Keratinocyte (primary cell): ENCODE measurements around the gene BLTP1. TPM values are rescaled to one million over a fixed set of nuclear protein-coding genes. Genes with fewer than 3 reads are reported as not detected.

Source experiments
- DNase-seq: peaks from one replicate; pipeline ENCODE4 v3.0.0-alpha.2; 2011; ENCODE audit warnings: low read depth, missing footprints, low spot score
- FAIRE-seq: peaks from 2 replicates; lab custom pipeline; 2011; peaks lifted over from hg19 to GRCh38; lab: Jason Lieb, UNC
- H2AFZ ChIP-seq: 2 replicates; pipeline ENCODE4 v1.6.0; 2012; ENCODE audit warnings: low read length, control low read depth, inconsistent platforms; ENCODE audit not compliant: control insufficient read depth
- H3K27ac ChIP-seq: 2 replicates; pipeline ENCODE4 v1.5.1; 2011; ENCODE audit warnings: low read length; ENCODE audit not compliant: control insufficient read depth, insufficient read depth
- H3K27me3 ChIP-seq: 3 replicates; pipeline ENCODE4 v1.6.0; 2011; ENCODE audit warnings: low read length; ENCODE audit not compliant: control insufficient read depth, insufficient read depth; ENCODE audit errors: extremely low read depth
- H3K36me3 ChIP-seq, 2 experiments: 2 replicates in 1 of 2; 3 replicates in 1 of 2; pipeline ENCODE4 v1.5.1; 2011; ENCODE audit warnings: low read length in 2 of 2, mild to moderate bottlenecking in 1 of 2; ENCODE audit not compliant: control insufficient read depth in 2 of 2, insufficient read depth in 2 of 2; ENCODE audit errors: extremely low read depth in 1 of 2
- H3K4me1 ChIP-seq: 3 replicates; pipeline ENCODE4 v1.5.1; 2011; ENCODE audit warnings: low read length; ENCODE audit not compliant: control insufficient read depth, insufficient read depth; ENCODE audit errors: extremely low read depth
- H3K4me2 ChIP-seq: 3 replicates; pipeline ENCODE4 v1.6.0; 2011; ENCODE audit warnings: low read depth, low read length; ENCODE audit not compliant: control insufficient read depth, insufficient read depth; ENCODE audit errors: extremely low read depth
- H3K4me3 ChIP-seq, 3 experiments: fragments of 200-600 bp in 1 of 3; sonication (generic) in 1 of 3; 2 replicates in 2 of 3; 3 replicates in 1 of 3; pipeline ENCODE4 v1.5.1; 2011 to 2016; ENCODE audit warnings: low read length in 3 of 3, mild to moderate bottlenecking in 3 of 3, control low read depth in 2 of 3, inconsistent platforms in 1 of 3, low read depth in 1 of 3, mixed read lengths in 1 of 3, mixed run types in 1 of 3, moderate library complexity in 1 of 3; ENCODE audit not compliant: control insufficient read depth in 2 of 3, insufficient read depth in 2 of 3; ENCODE audit errors: extremely low read depth in 1 of 3
- H3K79me2 ChIP-seq: 2 replicates; pipeline ENCODE4 v1.6.0; 2012; ENCODE audit warnings: low read length; ENCODE audit not compliant: control insufficient read depth, insufficient read depth
- H3K9ac ChIP-seq: 3 replicates; pipeline ENCODE4 v1.6.0; 2011; ENCODE audit warnings: low read length; ENCODE audit not compliant: control insufficient read depth, insufficient read depth; ENCODE audit errors: extremely low read depth
- H3K9me1 ChIP-seq: 3 replicates; pipeline ENCODE4 v1.6.0; 2011; ENCODE audit warnings: low read length; ENCODE audit not compliant: control insufficient read depth, insufficient read depth; ENCODE audit errors: extremely low read depth
- H3K9me3 ChIP-seq: 2 replicates; pipeline ENCODE4 v1.5.1; 2012; ENCODE audit warnings: low read depth, low read length; ENCODE audit not compliant: control insufficient read depth
- H4K20me1 ChIP-seq: 3 replicates; pipeline ENCODE4 v1.6.0; 2011; ENCODE audit warnings: low read length; ENCODE audit not compliant: control insufficient read depth, insufficient read depth; ENCODE audit errors: extremely low read depth
- CTCF ChIP-seq, 3 experiments: IDR thresholded peaks in 1 of 3; conservative IDR thresholded peaks in 1 of 3; optimal IDR thresholded peaks in 1 of 3; 2 replicates in 2 of 3; 3 replicates in 1 of 3; pipeline versions ENCODE3 to v1.5.1; 2011; ENCODE audit warnings: low read length in 3 of 3, mild to moderate bottlenecking in 3 of 3, moderate library complexity in 2 of 3, control low read depth in 1 of 3, inconsistent platforms in 1 of 3; ENCODE audit not compliant: insufficient read depth in 2 of 3; ENCODE audit errors: extremely low read depth in 1 of 3
- EZH2 ChIP-seq: IDR thresholded peaks from one replicate; pipeline ENCODE4 v1.6.1; 2012; ENCODE audit warnings: inconsistent platforms, mild to moderate bottlenecking, low read length, moderate library complexity
- dilution Hi-C: fragments of 300-500 bp; cut with MboI; formaldehyde crosslinking; loops from one replicate; pipeline ENCODE4 v1.7.0; 2020; ENCODE audit warnings: low sequenced_read_pairs; ENCODE audit not compliant: extremely low pct_ligation_motif_present
- polyA plus RNA-seq, 5 experiments: library from polyadenylated mRNA; depleted of rRNA in 3 of 5; stranded (reverse) in 3 of 5; stranded (forward) in 1 of 5; unstranded in 1 of 5; fragments of >200 nt; gene quantifications; 1 replicate in 1 of 5; 2 replicates in 3 of 5; 3 replicates in 1 of 5; pipeline versions ENCODE4 v1.2.1 to v1.2.3, GENCODE V29; 2011 to 2012; ENCODE audit warnings: missing spikeins in 2 of 5, low read depth in 1 of 5, low replicate concordance in 1 of 5

The BLTP1 gene
- polyA plus RNA-seq, 1 donor (not counting 4 experiments of a cell fraction or from before 2014, with no cell fraction given), result 28.9 TPM

GRCh38 chr4:122172266-122172665 is 20.1 kb downstream of the BLTP1 start:
- Histone ChIP-seq H3K27me3 (no peaks in the 10 kb centered on the region), H3K4me2 (no peak overlapping the region), H4K20me1 (no peaks in the 10 kb centered on the region), H3K79me2 (peaks cover 8% of the 10 kb centered on the region), H3K4me1 (no peaks in the 10 kb centered on the region), H3K9me3 (no peaks in the 10 kb centered on the region), H3K9me1 (no peaks in the 10 kb centered on the region), H3K4me3 (no peak overlapping the region), H3K36me3 (peaks cover 4% of the 10 kb centered on the region in 2 experiments), H2AFZ (no peak overlapping the region), H3K9ac (no peak overlapping the region), H3K27ac (no peak overlapping the region)
- no peak for DNase-seq
- dilution Hi-C loops, result no loop called here
- TF ChIP-seq CTCF (optimal IDR thresholded peaks at IDR 0.05 in 1 of 3, IDR thresholded peaks at IDR 0.05 in 1 of 3, conservative IDR thresholded peaks at IDR 0.05 in 1 of 3; ENCODE audit: extremely low read depth in 1 of 3, insufficient read depth in 2 of 3, low read length in 3 of 3), result no peak
- no peak for TF ChIP-seq EZH2
- FAIRE-seq, result no peak

- H3K79me2 ChIP-seq, result no peaks in the 10 kb centered on the region
- no peak overlapping the region for H3K27ac ChIP-seq
- H3K4me3 ChIP-seq, result no peak overlapping the region
- peaks cover 3 to 4% of the 10 kb centered on the region in 2 experiments for H3K36me3 ChIP-seq
- no peaks in the 10 kb centered on the region for H3K9me3 ChIP-seq
- H4K20me1 ChIP-seq, result no peaks in the 10 kb centered on the region
- TF ChIP-seq CTCF (optimal IDR thresholded peaks at IDR 0.05 in 1 of 3, IDR thresholded peaks at IDR 0.05 in 1 of 3, conservative IDR thresholded peaks at IDR 0.05 in 1 of 3; ENCODE audit: extremely low read depth in 1 of 3, insufficient read depth in 2 of 3, low read length in 3 of 3) (no peak), EZH2 (no peak)
- FAIRE-seq (no peak), DNase-seq (no peak)
- H2AFZ ChIP-seq, result no peak overlapping the region
- dilution Hi-C loops, result no loop called here
- no peaks in the 10 kb centered on the region for H3K27me3 ChIP-seq
- H3K4me1 ChIP-seq, result no peaks in the 10 kb centered on the region
- H3K9me1 ChIP-seq, result no peaks in the 10 kb centered on the region
- H3K4me2 ChIP-seq, result no peak overlapping the region
- H3K9ac ChIP-seq, result no peak overlapping the region
Observed at GRCh38 chr4:122178961-122179360, 26.8 kb downstream of the BLTP1 start.
